LNCAP (cell line): Measurements from ENCODE around the gene GNAS-AS1.

Source experiments
- TF ChIP-seq, protein P1 (sequence below): fragments of 450-650 bp; IDR thresholded peaks from 2 replicates; pipeline ENCODE4 v1.5.1; 2017; ENCODE audit warnings: mild to moderate bottlenecking

Gene GNAS-AS1

DNA sequence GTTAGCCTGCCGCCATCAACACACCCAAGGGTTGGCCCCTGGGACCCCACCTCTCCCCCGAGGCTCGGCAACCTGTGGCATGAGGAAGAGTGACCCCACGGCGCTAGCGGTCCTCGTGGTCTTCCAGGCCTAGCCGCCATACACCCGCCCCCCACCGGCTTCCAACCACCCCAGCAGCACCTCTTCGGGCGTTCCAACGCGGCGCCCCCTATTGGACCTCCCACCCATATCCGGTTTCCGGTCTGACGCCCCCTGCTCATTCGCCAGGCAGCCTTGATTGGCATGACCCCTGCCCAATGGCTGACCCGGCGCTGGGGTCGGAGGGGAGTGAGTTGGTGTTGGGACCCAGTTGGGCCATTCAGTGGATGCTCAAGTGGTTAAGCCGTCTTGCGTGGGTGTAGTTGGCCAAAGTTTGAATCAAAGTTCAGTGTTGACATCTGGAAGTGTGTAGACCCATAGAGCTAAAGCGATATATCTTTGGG is at the start of gene GNAS-AS1:
GNAS-AS1 (minus strand) TSS at position 210 of the 482 bp plus-strand sequence.
- TF ChIP-seq, protein P1, sequence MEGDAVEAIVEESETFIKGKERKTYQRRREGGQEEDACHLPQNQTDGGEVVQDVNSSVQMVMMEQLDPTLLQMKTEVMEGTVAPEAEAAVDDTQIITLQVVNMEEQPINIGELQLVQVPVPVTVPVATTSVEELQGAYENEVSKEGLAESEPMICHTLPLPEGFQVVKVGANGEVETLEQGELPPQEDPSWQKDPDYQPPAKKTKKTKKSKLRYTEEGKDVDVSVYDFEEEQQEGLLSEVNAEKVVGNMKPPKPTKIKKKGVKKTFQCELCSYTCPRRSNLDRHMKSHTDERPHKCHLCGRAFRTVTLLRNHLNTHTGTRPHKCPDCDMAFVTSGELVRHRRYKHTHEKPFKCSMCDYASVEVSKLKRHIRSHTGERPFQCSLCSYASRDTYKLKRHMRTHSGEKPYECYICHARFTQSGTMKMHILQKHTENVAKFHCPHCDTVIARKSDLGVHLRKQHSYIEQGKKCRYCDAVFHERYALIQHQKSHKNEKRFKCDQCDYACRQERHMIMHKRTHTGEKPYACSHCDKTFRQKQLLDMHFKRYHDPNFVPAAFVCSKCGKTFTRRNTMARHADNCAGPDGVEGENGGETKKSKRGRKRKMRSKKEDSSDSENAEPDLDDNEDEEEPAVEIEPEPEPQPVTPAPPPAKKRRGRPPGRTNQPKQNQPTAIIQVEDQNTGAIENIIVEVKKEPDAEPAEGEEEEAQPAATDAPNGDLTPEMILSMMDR: no peak

DNA sequence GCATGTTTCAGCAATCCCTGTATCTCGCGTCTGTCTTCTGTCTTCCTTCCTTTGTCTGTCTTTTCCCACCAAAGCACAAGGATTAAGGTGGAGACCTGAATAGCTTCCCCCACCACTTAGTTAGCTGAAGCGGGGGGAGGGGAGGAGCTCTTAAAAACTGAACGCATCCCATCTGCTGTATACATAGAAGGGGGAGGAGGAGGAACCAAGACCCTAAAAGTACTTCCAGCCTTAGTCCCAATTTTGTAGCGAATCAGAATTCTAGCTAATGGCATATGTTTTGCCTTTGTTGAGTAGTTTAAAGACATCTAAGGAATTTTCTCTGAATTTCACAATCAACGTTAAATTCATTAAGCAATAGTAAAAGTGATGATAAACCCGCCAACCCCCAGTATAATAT is 49.7 kb upstream of the GNAS-AS1 start:
- TF ChIP-seq, protein P1: no peak

DNA sequence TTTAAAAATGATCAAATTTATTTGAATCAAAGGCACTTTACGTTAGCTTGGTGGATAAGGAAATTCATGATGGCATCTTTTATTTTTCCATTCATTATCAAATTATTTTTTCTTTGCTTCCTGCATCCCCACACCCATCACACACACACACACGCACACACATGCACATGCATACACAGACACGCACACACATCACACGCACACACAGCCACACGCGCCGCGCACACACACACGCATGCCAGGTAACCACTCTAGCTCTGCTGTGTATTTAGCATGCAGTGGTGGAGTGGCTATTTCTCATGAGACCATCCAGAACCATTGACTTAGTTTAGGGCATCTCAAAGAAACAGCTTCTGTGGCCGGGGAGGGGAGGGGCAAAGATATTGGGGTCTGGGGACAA is 48.8 kb upstream of the GNAS-AS1 start:
- TF ChIP-seq, protein P1: no peak

DNA sequence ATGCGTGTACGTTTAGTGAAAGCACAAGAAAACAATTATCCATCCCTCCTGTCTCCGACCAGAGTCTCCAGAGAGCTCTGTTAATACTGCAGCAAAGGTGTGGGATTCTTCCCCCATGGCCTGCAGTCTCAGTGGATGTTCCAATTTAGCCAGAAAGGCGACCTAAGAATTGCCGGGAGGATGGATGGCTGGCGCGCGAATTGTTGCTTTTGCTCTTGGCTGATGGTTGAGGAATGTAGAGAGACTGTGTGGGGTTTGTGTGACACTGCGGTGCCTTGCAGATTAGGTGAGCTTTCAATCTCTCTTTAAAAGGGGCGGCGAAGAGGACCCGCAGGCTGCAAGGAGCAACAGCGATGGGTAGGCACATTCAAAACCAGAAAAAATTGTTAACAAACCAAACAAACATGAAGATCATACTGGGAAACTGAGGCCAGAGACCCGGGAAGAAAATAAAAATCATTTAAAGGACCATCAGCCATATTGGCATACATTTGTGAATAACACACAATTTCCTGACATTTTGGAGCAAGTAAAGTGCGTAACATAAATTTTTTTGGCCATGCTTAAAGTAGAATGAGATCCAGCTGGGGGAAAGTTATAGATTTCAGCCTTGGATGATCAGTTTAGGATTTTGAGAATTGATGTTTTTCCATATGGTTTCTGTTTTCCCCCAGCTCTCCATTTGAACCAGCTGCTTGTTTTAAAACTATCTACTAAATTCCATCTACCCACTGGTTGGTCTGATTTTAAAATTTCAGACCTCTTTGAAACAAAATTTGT is 48.1 kb upstream of the GNAS-AS1 start:
- TF ChIP-seq, protein P1: no peak

DNA sequence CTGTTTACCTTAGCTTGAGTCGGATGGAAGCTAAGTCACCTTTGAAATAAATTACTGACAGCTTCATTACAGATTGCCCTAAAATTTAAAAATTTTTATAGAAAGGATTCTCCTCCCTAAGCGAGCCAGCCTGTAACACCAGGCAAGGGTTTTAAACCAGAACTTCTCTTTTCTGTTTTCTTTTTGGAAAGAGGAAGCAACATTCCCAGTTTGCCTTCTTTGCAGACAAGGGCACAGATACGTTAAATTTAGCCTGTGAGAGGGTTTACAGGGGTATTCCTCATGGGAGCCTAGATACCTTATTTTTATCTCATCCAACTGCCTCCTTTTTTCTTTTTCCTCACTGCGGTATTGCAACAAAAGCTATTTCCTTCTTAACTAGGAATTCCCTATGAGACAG is 46.8 kb upstream of the GNAS-AS1 start:
- TF ChIP-seq, protein P1: no peak

DNA sequence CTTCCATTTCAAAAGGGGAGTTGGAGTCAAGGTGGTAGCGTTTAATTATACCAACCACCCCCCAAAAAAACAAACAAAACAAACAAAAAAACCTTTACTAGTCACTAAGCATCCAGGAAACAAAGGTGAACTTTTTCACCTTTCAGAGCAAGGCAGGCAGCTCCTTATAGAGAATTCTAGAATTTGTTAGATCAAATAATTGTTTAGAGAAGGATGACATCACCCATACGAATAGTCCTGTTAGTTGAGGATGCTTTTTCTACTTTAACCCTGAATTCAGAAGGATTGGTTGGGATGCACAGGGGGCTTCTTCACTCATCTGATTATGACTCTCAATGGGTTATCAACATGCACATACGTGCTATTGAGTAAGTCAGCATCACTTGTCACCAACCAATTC is 46.1 kb upstream of the GNAS-AS1 start:
- TF ChIP-seq, protein P1: no peak

DNA sequence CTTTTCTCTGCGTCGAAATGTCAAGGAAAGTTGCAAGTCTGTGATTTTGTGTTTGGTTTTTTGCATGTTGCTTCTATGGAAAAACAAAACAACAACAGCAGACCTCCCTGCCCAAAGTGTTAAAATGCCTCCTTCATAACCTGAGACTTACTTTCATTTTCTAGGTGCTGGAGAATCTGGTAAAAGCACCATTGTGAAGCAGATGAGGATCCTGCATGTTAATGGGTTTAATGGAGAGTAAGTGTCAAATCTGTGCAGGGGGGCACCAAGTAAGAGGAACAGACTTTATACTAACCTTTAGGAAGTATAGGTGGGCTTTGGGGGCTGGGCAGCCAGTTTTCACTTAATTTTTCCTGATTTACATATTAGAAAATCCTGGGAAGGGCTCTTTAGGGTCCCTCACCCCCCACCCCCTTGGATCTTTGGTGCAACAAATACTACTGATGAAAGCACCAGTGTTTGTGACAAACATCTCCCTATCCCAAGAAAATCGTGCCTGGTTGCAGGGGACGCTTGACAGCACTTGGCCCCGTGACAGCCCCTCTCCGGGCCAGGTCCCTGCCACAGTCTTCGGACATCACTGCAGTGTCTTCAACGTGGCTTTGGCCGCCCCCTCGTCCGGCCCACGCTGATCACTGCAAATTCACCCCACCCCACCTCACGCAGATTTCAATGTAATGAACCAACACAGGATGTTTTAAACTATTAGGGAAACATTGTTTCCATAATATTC is 44.9 kb upstream of the GNAS-AS1 start:
- TF ChIP-seq, protein P1: no peak
